Activated T-cell treated with anti-CD3 and anti-CD28 coated beads, Interleukin-2, amount 50 U/mL, for 72 hours (primary cell): ENCODE measurements around the gene USP4. TPM values are rescaled to one million over a fixed set of nuclear protein-coding genes. Genes with fewer than 3 reads are reported as not detected.
A peak's percentile ranks its signal among the peaks of the same experiment; 100 is the strongest.
"Not testable (repeated sequence)": the region's sequence is repeated elsewhere in the genome, so short reads cannot be mapped to it uniquely, and the experiment has no call there.

Experiments used
- ATAC-seq, 2 donors: fragments of 150-1000 bp; cut with Tn5 transposase; replicated peaks in 1 of 2; 2 replicates each; pipeline ENCODE4 v1.10.0; 2021; ENCODE audit warnings: moderate library complexity in 2 of 2, mild to moderate bottlenecking in 1 of 2
- DNase-seq, 2 donors: peaks; one replicate each; pipeline ENCODE4 v3.0.0; 2021 to 2022; ENCODE audit warnings: mixed read lengths in 1 of 2
- H3K27ac Mint-ChIP-seq: one replicate; pipeline ENCODE4 v1.8.0; 2022; ENCODE audit warnings: mild to moderate bottlenecking, moderate library complexity, mixed read lengths
- H3K27me3 Mint-ChIP-seq: one replicate; pipeline ENCODE4 v1.8.0; 2022; ENCODE audit warnings: low read depth, mixed read lengths
- H3K36me3 Mint-ChIP-seq, 2 donors: one replicate each; pipeline ENCODE4 v1.8.0; 2022; ENCODE audit warnings: mixed read lengths in 2 of 2, mild to moderate bottlenecking in 1 of 2; ENCODE audit not compliant: insufficient read depth in 2 of 2
- H3K4me1 Mint-ChIP-seq: one replicate; pipeline ENCODE4 v1.8.0; 2022; ENCODE audit warnings: low read depth, mixed read lengths
- H3K4me3 Mint-ChIP-seq, 2 donors: one replicate each; pipeline ENCODE4 v1.8.0; 2022; ENCODE audit warnings: mild to moderate bottlenecking in 2 of 2, mixed read lengths in 2 of 2, moderate library complexity in 2 of 2
- H3K9me3 Mint-ChIP-seq, 2 donors: one replicate each; pipeline ENCODE4 v1.8.0; 2022; ENCODE audit warnings: mixed read lengths in 2 of 2
- total RNA-seq, 2 donors: library from RNA; stranded (reverse); gene quantifications; one replicate each; pipeline ENCODE4 v1.2.3, GENCODE V29; 2022

USP4 gene
- total RNA-seq, 2 donors from 2014 or later = 70.2 to 76.5 TPM

DNA sequence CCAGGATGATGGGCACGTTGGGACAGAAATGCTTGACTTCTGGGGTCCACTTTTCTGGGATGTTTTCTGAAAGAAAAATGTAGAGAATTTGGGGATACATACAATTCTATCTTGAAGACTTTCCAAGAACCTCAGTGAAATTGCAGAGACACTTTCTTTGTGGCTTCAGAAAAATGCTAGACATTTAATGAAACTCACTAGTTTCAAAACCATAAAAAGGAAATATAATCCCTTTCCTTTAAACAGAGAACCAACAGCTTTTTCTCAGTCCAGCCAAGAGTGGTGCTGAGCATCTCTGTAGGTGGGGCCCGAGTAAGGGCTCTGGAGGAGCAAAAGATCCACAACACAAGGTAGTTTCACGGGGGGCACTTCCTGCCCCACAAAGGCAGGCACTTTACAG, 22.7 kb upstream of the USP4 start:
- Mint-ChIP-seq H3K36me3 (peaks cover 12 to 27% of the 10 kb centered on the region in 2 donors), H3K9me3 (no peaks in the 10 kb centered on the region), H3K4me1 (peaks cover 29% of the 10 kb centered on the region), H3K4me3 (no peak overlapping the region), H3K27me3 (no peaks in the 10 kb centered on the region), H3K27ac (peak overlapping the region; percentile 76)
- DNase-seq (no peak), ATAC-seq (no peak)

GRCh38 chr3:49359623-49360022, 19.8 kb upstream of the USP4 start:
- H3K9me3 Mint-ChIP-seq = no peaks in the 10 kb centered on the region
- H3K4me1 Mint-ChIP-seq = peaks cover 43% of the 10 kb centered on the region
- H3K27ac Mint-ChIP-seq = peak overlapping the region; percentile 88
- ATAC-seq (no peak), DNase-seq (no peak)
- no peaks in the 10 kb centered on the region for H3K27me3 Mint-ChIP-seq
- peaks cover 13 to 29% of the 10 kb centered on the region in 2 donors for H3K36me3 Mint-ChIP-seq
- peak overlapping the region; percentile 93 to 97 for H3K4me3 Mint-ChIP-seq

DNA sequence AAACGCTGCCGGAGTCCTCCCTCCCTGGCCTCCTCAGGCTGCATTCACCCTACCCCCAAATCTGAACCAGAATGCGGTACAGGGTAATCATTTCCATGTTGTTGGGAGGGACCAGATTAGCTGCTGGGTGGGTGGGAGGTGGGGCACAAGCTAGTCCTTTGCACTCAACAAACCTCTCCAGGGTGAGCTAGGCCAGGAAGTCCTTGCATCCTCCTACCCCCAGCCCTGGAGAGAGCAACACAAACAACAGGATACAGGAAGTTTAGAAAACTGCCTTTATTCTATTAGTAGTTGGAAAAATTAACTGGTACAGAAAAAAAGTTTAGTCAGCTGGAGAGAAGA, 19.0 kb upstream of the USP4 start:
- no peak for DNase-seq

DNA sequence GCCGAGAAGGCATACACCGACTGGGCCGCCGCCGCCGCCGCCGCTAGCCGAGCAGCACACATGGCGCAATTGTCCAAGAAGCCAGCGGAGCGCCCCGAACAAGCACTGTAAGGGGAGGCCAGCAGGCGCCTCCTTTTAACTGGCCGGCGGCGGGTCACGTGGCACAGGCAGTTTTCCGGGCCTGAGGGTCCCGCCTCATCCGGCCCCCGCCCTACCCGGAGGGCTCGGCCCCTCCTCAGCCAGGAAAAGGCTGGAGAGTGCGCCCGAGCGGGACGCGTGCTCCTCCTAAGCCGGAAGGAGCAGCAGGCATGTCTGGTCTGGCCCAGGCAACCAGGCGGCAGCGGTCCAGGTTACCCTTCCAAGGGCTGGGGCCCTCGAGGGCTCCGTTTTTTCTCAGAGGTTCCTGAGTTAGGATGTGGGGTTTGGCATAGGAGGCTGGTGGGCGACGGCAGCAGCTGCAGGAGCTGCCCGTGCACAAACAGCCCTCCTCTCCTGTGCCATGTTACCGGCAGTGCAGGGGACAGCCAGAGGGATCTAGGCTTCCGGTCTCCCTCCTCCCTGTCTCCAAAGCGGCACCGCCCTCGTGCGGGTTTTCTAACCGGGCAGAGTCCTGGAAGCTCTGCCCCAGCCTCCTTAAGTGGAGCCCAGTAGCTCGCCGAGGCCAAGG, 18.5 kb upstream of the USP4 start, which contains the start of gene GPX1:
TSS of gene GPX1 (minus strand) at position 137 of the 667 bp plus-strand sequence. CDS start at position 62, 75 bp downstream.
- peak within 1 kb of the TSS; percentile 93 to 97 for H3K4me3 Mint-ChIP-seq
- peak; percentile 92 to 94 for ATAC-seq
- peak; percentile 88 to 89 for DNase-seq
- H3K4me1 Mint-ChIP-seq = peaks cover 37% of the 10 kb centered on the region
- no peaks in the 10 kb centered on the region for H3K9me3 Mint-ChIP-seq
- H3K27me3 Mint-ChIP-seq = no peaks in the 10 kb centered on the region
- peaks cover 13 to 26% of the 10 kb centered on the region in 2 donors for H3K36me3 Mint-ChIP-seq
- peak within 1 kb of the TSS; percentile 97 for H3K27ac Mint-ChIP-seq

More for the DNA sequence above, 19.0 kb upstream of the USP4 start:
- no peaks in the 10 kb centered on the region for H3K9me3 Mint-ChIP-seq
- no peaks in the 10 kb centered on the region for H3K27me3 Mint-ChIP-seq
- peak in 1 of 2 donors; percentile 33 for ATAC-seq
- H3K27ac Mint-ChIP-seq = peak overlapping the region; percentile 88
- peaks cover 40% of the 10 kb centered on the region for H3K4me1 Mint-ChIP-seq
- peaks cover 13 to 27% of the 10 kb centered on the region in 2 donors for H3K36me3 Mint-ChIP-seq
- peak overlapping the region; percentile 93 to 97 for H3K4me3 Mint-ChIP-seq

GRCh38 chr3:49357443-49358216, 17.8 kb upstream of the USP4 start:
- not testable (repeated sequence) for H3K9me3 Mint-ChIP-seq, H3K27me3 Mint-ChIP-seq
- peak; percentile 55 to 56 for DNase-seq
- ATAC-seq = peak; percentile 42 to 52
- Mint-ChIP-seq H3K36me3 (peaks cover 13 to 23% of the 10 kb centered on the region in 2 donors), H3K4me3 (peak overlapping the region; percentile 93 to 97), H3K27ac (peak overlapping the region; percentile 97), H3K4me1 (peaks cover 32% of the 10 kb centered on the region)

DNA sequence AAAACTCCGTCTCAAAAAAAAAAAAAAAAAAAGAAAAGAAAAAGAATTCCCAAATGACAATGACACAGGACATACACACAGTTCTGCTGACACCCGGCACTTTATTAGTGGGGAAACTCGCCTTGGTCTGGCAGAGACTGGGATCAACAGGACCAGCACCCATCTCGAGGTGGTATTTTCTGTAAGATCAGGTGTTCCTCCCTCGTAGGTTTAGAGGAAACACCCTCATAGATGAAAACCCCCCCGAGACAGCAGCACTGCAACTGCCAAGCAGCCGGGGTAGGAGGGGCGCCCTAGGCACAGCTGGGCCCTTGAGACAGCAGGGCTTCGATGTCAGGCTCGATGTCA, 17.2 kb upstream of the USP4 start:
- not testable (repeated sequence) for H3K27me3 Mint-ChIP-seq, H3K9me3 Mint-ChIP-seq
- DNase-seq = peak in 1 of 2 donors; percentile 23
- ATAC-seq = peak; percentile 5 to 7
- peaks cover 13 to 20% of the 10 kb centered on the region in 2 donors for H3K36me3 Mint-ChIP-seq
- H3K4me1 Mint-ChIP-seq = peaks cover 31% of the 10 kb centered on the region
- H3K27ac Mint-ChIP-seq = peak overlapping the region; percentile 97
- H3K4me3 Mint-ChIP-seq = peak overlapping the region; percentile 93 to 97

DNA sequence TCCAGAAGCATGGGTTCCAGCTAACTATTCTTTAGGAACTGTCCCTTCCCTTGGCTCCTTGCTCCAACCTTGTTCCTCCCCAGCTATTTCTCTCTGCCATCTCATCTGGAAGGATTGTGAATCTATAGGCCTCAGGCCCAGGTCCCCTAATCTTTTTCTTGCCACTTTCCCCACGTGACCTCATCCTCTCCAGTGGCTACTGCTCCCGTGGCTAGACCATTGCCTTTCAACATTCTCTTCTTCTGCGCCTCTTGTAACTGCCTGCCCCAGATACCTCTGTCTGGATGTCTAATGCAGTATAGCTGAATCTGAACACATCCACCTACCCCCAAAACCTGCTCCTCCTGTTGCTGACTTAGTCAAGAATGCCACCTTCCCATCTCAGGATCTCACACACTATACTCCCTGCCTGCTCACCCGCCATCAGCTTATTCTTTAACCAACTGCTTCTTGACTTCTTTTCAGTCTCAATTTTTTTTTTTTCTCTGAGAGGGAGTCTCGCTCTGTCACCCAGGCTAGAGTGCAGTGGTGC, 13.1 kb upstream of the USP4 start:
- no peaks in the 10 kb centered on the region for H3K9me3 Mint-ChIP-seq
- peaks cover 9 to 11% of the 10 kb centered on the region in 2 donors for H3K36me3 Mint-ChIP-seq
- DNase-seq = no peak
- ATAC-seq = no peak
- no peak overlapping the region for H3K4me3 Mint-ChIP-seq
- peak overlapping the region; percentile 1 for H3K27ac Mint-ChIP-seq
- H3K27me3 Mint-ChIP-seq = no peaks in the 10 kb centered on the region
- peaks cover 25% of the 10 kb centered on the region for H3K4me1 Mint-ChIP-seq

DNA sequence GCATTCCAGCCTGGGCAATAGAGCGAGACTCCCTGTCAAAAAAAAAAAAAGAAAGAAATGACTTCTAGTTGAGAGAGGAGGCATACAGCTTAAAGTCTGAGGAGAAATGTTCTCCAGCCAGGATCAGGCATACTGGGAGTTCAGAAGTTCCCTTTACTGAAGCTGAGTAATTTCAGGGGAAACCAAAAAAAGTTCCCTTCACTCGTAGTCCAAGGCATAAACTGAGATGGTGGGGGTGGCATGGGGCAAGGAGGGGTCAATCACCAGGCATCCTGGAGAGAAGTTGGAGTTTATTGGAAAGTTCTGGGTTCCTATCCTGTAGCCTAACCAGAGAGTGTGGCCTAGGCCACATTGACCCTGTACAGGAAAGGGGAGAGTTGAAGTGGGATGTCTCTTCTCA, 12.4 kb upstream of the USP4 start:
- Mint-ChIP-seq H3K9me3 (no peaks in the 10 kb centered on the region), H3K27me3 (no peaks in the 10 kb centered on the region), H3K4me3 (no peak overlapping the region), H3K4me1 (peaks cover 21% of the 10 kb centered on the region), H3K27ac (no peak overlapping the region), H3K36me3 (peaks cover 5 to 8% of the 10 kb centered on the region in 2 donors)
- ATAC-seq (peak in 1 of 2 donors; percentile 4), DNase-seq (no peak)

DNA sequence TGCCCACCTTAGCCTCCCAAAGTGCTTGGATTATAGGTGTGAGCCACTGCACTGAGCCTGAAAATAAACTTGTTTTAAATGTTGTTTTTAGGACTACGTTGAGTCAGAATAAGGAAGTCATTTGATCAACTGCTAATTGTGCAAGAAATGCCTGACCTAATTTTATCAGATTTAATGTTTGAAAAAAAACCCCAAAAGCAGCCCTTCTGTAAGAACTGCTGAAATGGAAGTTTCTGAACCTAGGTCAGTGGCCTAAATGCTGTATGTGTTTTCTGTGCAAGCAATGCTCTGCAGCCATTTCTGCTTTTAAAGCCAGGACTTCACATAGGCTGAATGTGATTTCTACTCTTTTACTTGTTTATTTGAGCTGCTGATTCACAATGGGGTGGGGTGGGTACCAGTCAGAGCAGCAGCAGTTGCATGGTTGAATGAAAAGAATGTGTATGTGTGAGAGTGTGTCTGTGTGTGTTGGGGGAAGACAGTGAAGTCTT, 11.7 kb upstream of the USP4 start:
- DNase-seq = no peak
- peaks cover 16% of the 10 kb centered on the region for H3K4me1 Mint-ChIP-seq
- H3K27ac Mint-ChIP-seq = peak overlapping the region; percentile 7
- ATAC-seq = peak in 1 of 2 donors; percentile 21
- no peaks in the 10 kb centered on the region for H3K9me3 Mint-ChIP-seq
- no peaks in the 10 kb centered on the region for H3K27me3 Mint-ChIP-seq
- H3K36me3 Mint-ChIP-seq = peaks cover 5% of the 10 kb centered on the region in 2 donors
- H3K4me3 Mint-ChIP-seq = no peak overlapping the region

DNA sequence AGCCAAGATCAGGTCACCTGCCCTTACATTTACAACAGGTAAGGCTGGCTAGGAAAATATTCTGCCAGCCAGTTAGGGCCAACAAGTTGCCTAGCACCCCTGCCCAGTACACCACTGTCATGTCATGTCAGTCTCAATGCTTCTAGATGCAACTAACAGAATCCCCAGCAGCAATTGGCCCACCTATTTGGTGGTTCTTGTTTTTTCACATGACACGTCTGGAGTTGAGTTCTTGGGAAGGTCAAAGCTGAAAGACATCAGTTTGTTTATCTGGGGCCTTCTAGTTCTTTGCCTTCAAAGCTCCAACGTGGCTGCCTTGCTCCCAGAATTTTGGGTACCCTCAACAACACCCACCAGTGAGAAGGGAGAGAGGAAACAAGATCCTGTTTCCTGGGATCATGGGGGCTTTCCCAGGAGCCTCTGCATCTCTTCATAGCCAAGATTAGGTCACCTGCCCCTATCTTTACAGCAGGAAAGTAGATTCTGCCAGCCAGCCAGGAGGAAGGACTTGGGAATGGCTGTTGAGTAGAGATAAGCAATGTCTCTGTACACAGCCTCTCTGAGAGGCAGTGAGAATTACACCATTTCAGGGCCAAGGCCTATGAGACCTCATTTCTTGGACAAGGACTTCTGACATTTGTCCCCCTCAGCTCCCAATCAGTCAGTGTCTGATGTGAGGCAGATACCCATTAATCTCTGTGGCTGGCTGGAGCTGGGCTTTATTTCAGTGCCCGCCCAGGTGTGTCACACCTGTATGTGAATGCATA, 9.7 kb upstream of the USP4 start:
- Mint-ChIP-seq H3K9me3 (no peaks in the 10 kb centered on the region), H3K27me3 (no peaks in the 10 kb centered on the region), H3K4me3 (no peak overlapping the region), H3K4me1 (peaks cover 20% of the 10 kb centered on the region), H3K36me3 (no peaks in the 10 kb centered on the region), H3K27ac (no peak overlapping the region)
- ATAC-seq = no peak
- no peak for DNase-seq

GRCh38 chr3:49348361-49348760, 8.5 kb upstream of the USP4 start:
- H3K27me3 Mint-ChIP-seq, H3K27ac Mint-ChIP-seq, DNase-seq, H3K9me3 Mint-ChIP-seq, H3K36me3 Mint-ChIP-seq, H3K4me3 Mint-ChIP-seq, ATAC-seq: not testable (repeated sequence)
- H3K4me1 Mint-ChIP-seq = peaks cover 22% of the 10 kb centered on the region

DNA sequence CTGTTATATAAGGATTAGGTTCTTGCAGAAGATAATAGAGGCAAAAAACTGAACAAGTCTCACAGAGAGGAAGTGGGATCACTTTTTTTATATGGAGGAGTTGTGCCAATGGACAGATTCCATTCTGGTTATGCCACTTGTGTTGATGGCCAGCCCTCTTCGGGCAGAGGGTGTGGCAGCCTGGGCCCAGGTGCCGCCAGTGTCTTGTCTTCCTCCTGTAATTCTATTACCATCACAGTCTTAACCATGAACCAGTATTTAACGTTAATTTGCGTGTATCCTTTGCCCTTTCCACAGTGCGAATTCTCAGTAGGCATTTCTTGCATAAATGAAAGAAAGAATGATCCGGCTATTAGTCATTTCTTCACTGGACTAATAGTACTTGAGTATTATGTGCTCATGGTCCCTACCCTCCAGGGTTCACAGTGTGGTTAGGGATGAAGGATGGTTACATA, 7.0 kb upstream of the USP4 start:
- Mint-ChIP-seq H3K4me3 (no peak overlapping the region), H3K9me3 (no peaks in the 10 kb centered on the region), H3K4me1 (peaks cover 22% of the 10 kb centered on the region), H3K36me3 (no peaks in the 10 kb centered on the region), H3K27ac (no peak overlapping the region), H3K27me3 (no peaks in the 10 kb centered on the region)
- ATAC-seq = no peak
- no peak for DNase-seq
